Mesothelial cell of epicardium (in vitro differentiated cells): ENCODE measurements around the gene MAST4. TPM values are rescaled to one million over a fixed set of nuclear protein-coding genes. Genes with fewer than 3 reads are reported as not detected.

ENCODE experiments used
- DNase-seq, 2 experiments: peaks; one replicate each; pipeline ENCODE4 v3.0.0; 2021; ENCODE audit warnings: low spot score in 2 of 2; ENCODE audit not compliant: unreplicated experiment in 2 of 2
- H3K27ac Mint-ChIP-seq: 2 replicates; pipeline ENCODE4 v1.8.0; 2021; ENCODE audit warnings: mixed read lengths
- H3K27me3 Mint-ChIP-seq: 2 replicates; pipeline ENCODE4 v1.8.0; 2021; ENCODE audit warnings: low read depth, mixed read lengths
- H3K36me3 Mint-ChIP-seq: 2 replicates; pipeline ENCODE4 v1.8.0; 2021; ENCODE audit warnings: mixed read lengths
- H3K4me1 Mint-ChIP-seq: 2 replicates; pipeline ENCODE4 v1.8.0; 2021; ENCODE audit warnings: mixed read lengths
- H3K4me3 Mint-ChIP-seq: 2 replicates; pipeline ENCODE4 v1.8.0; 2021; ENCODE audit warnings: mild to moderate bottlenecking, moderate library complexity, mixed read lengths
- H3K9me3 Mint-ChIP-seq: 2 replicates; pipeline ENCODE4 v1.8.0; 2021; ENCODE audit warnings: mixed read lengths
- CTCF ChIP-seq: fragments of 200-600 bp; sonication (generic); IDR thresholded peaks from one replicate; pipeline ENCODE4 v1.5.0; 2021; ENCODE audit warnings: antibody characterized with exemption; ENCODE audit not compliant: unreplicated experiment
- total RNA-seq: library from RNA; stranded (reverse); gene quantifications from 3 replicates; pipeline ENCODE4 v1.2.1, GENCODE V29; 2021

The MAST4 gene
- total RNA-seq, 1 donor from 2014 or later = 29.8 TPM

GRCh38 chr5:66969963-66970362 is 373.8 kb downstream of the MAST4 start:
- H3K4me3 Mint-ChIP-seq = no peak overlapping the region
- H3K36me3 Mint-ChIP-seq = no peaks in the 10 kb centered on the region
- no peak overlapping the region for H3K27ac Mint-ChIP-seq
- DNase-seq = no peak
- no peaks in the 10 kb centered on the region for H3K4me1 Mint-ChIP-seq
- H3K27me3 Mint-ChIP-seq = no peaks in the 10 kb centered on the region
- TF ChIP-seq CTCF = no peak
- H3K9me3 Mint-ChIP-seq = no peaks in the 10 kb centered on the region

GRCh38 chr5:66972004-66972403 is 375.8 kb downstream of the MAST4 start:
- no peak overlapping the region for H3K27ac Mint-ChIP-seq
- no peaks in the 10 kb centered on the region for H3K36me3 Mint-ChIP-seq
- H3K9me3 Mint-ChIP-seq = no peaks in the 10 kb centered on the region
- H3K4me3 Mint-ChIP-seq = no peak overlapping the region
- no peak for TF ChIP-seq CTCF
- no peaks in the 10 kb centered on the region for H3K27me3 Mint-ChIP-seq
- no peak for DNase-seq
- H3K4me1 Mint-ChIP-seq = no peaks in the 10 kb centered on the region

GRCh38 chr5:66974256-66974655 is 378.1 kb downstream of the MAST4 start:
- no peaks in the 10 kb centered on the region for H3K4me1 Mint-ChIP-seq
- no peak overlapping the region for H3K4me3 Mint-ChIP-seq
- no peak for TF ChIP-seq CTCF

GRCh38 chr5:66976108-66976507 is 379.9 kb downstream of the MAST4 start:
- H3K36me3 Mint-ChIP-seq = no peaks in the 10 kb centered on the region
- H3K27ac Mint-ChIP-seq = no peak overlapping the region
- no peaks in the 10 kb centered on the region for H3K9me3 Mint-ChIP-seq
- H3K27me3 Mint-ChIP-seq = no peaks in the 10 kb centered on the region
- no peaks in the 10 kb centered on the region for H3K4me1 Mint-ChIP-seq
- no peak for TF ChIP-seq CTCF
- H3K4me3 Mint-ChIP-seq = no peak overlapping the region
- no peak for DNase-seq

More at GRCh38 chr5:66974256-66974655, 378.1 kb downstream of the MAST4 start:
- no peaks in the 10 kb centered on the region for H3K27me3 Mint-ChIP-seq
- no peak for DNase-seq
- no peak overlapping the region for H3K27ac Mint-ChIP-seq
- H3K9me3 Mint-ChIP-seq = no peaks in the 10 kb centered on the region
- H3K36me3 Mint-ChIP-seq = no peaks in the 10 kb centered on the region

- Mint-ChIP-seq H3K4me1 (no peaks in the 10 kb centered on the region), H3K9me3 (no peaks in the 10 kb centered on the region), H3K27me3 (no peaks in the 10 kb centered on the region), H3K36me3 (no peaks in the 10 kb centered on the region), H3K27ac (no peak overlapping the region), H3K4me3 (no peak overlapping the region)
- no peak for DNase-seq
- TF ChIP-seq CTCF = no peak
These were observed 383.5 kb downstream of the MAST4 start for GRCh38 chr5:66979738-66980137.
